Muscle layer of duodenum (tissue), 2 donors: ENCODE results near the gene MSS51.

Experiments used
- H3K27ac ChIP-seq: one replicate; pipeline ENCODE4 v1.7.0; 2013; ENCODE audit warnings: mild to moderate bottlenecking, low read length
- H3K27me3 ChIP-seq: one replicate; pipeline ENCODE4 v1.7.0; 2013; ENCODE audit warnings: low read depth, mild to moderate bottlenecking, control low read depth, low read length
- H3K36me3 ChIP-seq, 2 donors: one replicate each; pipeline ENCODE4 v1.7.0; 2013; ENCODE audit warnings: low read length in 2 of 2, control low read depth in 1 of 2, mild to moderate bottlenecking in 1 of 2; ENCODE audit not compliant: insufficient read depth in 2 of 2, control insufficient read depth in 1 of 2
- H3K4me1 ChIP-seq, 2 donors: one replicate each; pipeline ENCODE4 v1.7.0; 2013; ENCODE audit warnings: low read length in 2 of 2, mild to moderate bottlenecking in 2 of 2, control low read depth in 1 of 2, moderate library complexity in 1 of 2; ENCODE audit not compliant: insufficient read depth in 2 of 2, control insufficient read depth in 1 of 2
- H3K4me3 ChIP-seq, 2 donors: one replicate each; pipeline ENCODE4 v1.7.0; 2013; ENCODE audit warnings: low read length in 2 of 2, low read depth in 1 of 2, mild to moderate bottlenecking in 1 of 2
- H3K9me3 ChIP-seq, 2 donors: one replicate each; pipeline ENCODE4 v1.7.0; 2013; ENCODE audit warnings: low read length in 2 of 2, control low read depth in 1 of 2, mild to moderate bottlenecking in 1 of 2; ENCODE audit not compliant: control insufficient read depth in 1 of 2
- donor health status: healthy.

MSS51 gene

DNA sequence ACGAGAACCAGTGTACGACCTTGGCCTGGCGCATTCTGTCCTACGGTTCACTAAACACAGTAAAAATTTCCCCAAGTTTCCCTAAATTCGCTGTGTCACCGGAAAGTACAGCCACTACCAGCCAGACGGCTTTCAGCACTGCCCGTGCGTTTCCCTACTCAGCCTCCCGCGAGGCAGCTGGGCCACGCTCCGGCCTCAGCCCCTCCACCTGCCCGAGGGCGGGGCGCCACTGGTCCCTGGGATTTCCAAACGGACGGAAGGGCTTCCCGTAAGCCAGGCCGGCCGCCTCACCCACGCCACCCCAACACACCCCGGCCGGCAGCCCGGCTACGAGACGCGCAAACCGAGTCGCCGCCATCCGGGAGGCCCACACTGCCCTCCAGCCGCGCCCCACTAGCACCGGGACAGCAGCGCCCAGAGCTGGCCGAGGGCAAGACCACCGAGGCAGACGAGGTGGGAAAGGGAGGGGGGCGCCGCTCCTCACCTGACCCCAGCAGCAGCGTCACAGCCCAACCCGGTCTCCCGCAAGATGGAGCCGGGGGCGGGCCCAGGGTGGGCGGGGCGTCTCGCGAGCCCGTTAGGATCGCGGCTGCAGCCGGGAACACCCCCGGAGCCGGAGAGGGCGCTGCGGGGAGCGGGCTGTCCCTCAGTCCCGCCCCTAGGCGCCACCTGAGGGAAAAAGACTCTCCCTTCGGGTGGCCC is 19.7 kb downstream of the MSS51 start, which contains the start of gene ANXA7:
ANXA7 (minus strand) TSS at position 531 of the 702 bp plus-strand sequence. CDS start 13,202 bp downstream, outside the sequence.
- H3K9me3 ChIP-seq, result no peaks in the 10 kb centered on the region
- no peaks in the 10 kb centered on the region for H3K36me3 ChIP-seq
- H3K4me3 ChIP-seq, result peak within 1 kb of the TSS; percentile 81 to 86
- peaks cover 0 to 14% of the 10 kb centered on the region in 2 donors for H3K4me1 ChIP-seq
- peak within 1 kb of the TSS; percentile 88 for H3K27ac ChIP-seq
- H3K27me3 ChIP-seq, result no peaks in the 10 kb centered on the region

DNA sequence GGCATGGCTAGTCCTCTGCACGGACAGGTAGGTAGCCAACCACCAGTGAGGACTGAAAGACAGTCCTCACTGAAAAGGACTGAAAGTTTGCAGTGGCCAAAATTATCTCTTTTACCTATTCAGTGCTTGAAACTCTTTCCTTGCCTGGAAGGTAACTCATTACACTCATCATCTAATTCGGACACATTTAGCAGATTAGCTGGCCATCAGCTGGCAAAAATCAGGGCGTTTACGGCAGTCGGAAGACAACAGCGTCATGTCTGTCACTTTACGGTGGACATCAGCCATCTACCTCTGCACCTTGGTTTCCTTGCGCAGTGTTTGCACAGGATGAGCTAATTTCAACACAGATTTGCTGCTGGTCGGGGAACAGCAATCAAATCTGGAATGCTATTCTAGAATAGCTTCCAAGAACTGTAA is 20.2 kb downstream of the MSS51 start:
- Histone ChIP-seq H3K4me1 (peaks cover 0 to 16% of the 10 kb centered on the region in 2 donors), H3K27ac (peak overlapping the region; percentile 88), H3K36me3 (no peaks in the 10 kb centered on the region), H3K9me3 (no peaks in the 10 kb centered on the region), H3K27me3 (no peaks in the 10 kb centered on the region), H3K4me3 (peak overlapping the region; percentile 81 to 86)

- no peaks in the 10 kb centered on the region for H3K9me3 ChIP-seq
- H3K4me1 ChIP-seq, result peaks cover 0 to 16% of the 10 kb centered on the region in 2 donors
- no peaks in the 10 kb centered on the region for H3K27me3 ChIP-seq
- peaks cover 0 to 9% of the 10 kb centered on the region in 2 donors for H3K36me3 ChIP-seq
- H3K4me3 ChIP-seq, result no peak overlapping the region
- H3K27ac ChIP-seq, result no peak overlapping the region
Measured at GRCh38 chr10:73410897-73411296, 22.5 kb downstream of the MSS51 start.

DNA sequence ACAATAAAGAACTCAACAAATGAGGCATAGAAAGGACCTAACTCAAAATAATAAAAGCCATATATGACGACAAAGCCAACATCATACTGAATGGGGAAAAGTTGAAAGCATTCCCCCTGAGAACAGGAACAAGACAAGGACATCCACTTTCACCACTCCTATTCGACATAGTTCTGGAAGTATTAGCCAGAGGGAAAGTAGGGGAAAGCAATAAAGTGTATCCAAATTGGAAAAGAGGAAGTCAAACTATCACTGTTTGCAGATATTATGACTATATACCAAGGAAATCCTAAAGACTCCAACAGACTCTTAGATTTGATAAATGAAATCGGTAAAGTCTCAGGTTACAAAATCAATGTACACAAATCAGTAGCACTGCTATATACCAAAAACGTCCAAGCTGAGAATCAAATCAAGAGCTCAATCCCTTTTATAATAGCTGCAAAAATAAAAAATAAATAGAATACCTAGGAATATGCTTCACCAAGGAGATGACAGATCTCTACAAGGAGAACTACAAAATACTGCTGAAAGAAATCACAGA is 24.3 kb downstream of the MSS51 start:
- H3K36me3 ChIP-seq, result peaks cover 0 to 9% of the 10 kb centered on the region in 2 donors
- H3K27ac ChIP-seq, result no peak overlapping the region
- H3K9me3 ChIP-seq, result no peaks in the 10 kb centered on the region
- H3K4me1 ChIP-seq, result peaks cover 0 to 11% of the 10 kb centered on the region in 2 donors
- no peak overlapping the region for H3K4me3 ChIP-seq
- no peaks in the 10 kb centered on the region for H3K27me3 ChIP-seq

DNA sequence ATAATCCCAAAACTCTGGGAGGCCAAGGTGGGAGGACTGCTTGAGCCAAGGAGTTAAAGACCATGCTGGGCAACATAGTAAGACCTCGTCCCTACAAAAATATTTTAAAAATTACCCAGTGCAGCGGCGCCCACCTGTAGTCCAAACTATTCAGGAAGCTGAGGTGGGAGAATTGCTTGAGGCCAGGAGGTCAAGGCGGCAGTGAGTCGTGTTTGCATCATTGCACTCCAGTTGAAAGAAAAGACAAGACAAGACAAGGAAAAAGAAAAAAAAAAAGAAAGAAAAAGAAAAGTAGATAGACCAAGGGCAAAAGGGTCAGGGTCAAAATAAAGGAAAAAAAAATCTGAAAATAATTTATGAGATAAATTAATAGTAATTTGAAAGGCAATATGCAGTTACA is 25.3 kb downstream of the MSS51 start:
- Histone ChIP-seq H3K27ac (no peak overlapping the region), H3K27me3 (no peaks in the 10 kb centered on the region), H3K9me3 (no peaks in the 10 kb centered on the region), H3K4me3 (no peak overlapping the region), H3K36me3 (peaks cover 0 to 9% of the 10 kb centered on the region in 2 donors), H3K4me1 (peaks cover 0 to 11% of the 10 kb centered on the region in 2 donors)

- Histone ChIP-seq H3K9me3 (no peaks in the 10 kb centered on the region), H3K36me3 (peaks cover 0 to 9% of the 10 kb centered on the region in 2 donors), H3K27me3 (no peaks in the 10 kb centered on the region), H3K4me3 (no peak overlapping the region), H3K4me1 (peaks cover 0 to 11% of the 10 kb centered on the region in 2 donors), H3K27ac (no peak overlapping the region)
Measured at GRCh38 chr10:73407495-73407894, 25.9 kb downstream of the MSS51 start.

DNA sequence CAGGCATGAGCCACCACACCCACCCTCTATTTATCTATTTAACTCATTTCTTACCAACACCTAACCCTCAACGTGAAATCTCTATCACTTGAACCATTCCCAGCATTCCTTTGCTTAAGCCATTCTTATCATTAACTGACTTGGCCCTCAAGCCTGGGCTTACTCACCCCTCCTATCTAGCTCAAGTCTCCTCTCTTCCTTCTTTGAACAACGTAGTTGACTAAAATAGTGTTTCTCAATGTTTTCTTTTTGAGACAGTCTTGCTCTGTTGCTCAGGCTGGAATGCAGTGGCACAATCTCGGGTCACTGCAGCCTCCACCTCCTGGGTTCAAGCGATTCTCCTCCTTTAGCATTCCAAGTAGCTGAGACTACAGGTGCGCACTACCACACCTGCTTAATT is 26.5 kb downstream of the MSS51 start:
- Histone ChIP-seq H3K27ac (no peak overlapping the region), H3K4me1 (peaks cover 0 to 10% of the 10 kb centered on the region in 2 donors), H3K27me3 (no peaks in the 10 kb centered on the region), H3K9me3 (no peaks in the 10 kb centered on the region), H3K4me3 (no peak overlapping the region), H3K36me3 (peaks cover 0 to 9% of the 10 kb centered on the region in 2 donors)

DNA sequence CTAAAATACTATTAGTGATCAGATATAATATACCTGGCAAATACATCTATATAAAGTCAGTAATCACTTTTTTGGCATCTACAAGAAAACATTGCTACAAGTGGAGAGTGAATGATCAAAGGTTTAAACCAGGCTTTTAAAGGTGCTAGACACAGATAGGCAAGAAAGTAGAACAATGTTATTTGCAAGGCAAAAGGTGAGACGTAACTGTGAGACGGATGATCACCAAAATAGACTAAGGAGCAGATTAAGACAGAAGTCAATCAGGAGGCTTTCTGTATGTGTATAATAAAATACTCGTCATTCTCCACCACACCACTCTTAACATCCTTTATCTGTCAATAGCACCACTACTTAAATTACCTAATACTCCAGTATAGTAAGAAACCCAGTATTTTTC is 27.8 kb downstream of the MSS51 start:
- no peak overlapping the region for H3K27ac ChIP-seq
- H3K36me3 ChIP-seq, result peaks cover 1 to 9% of the 10 kb centered on the region in 2 donors
- no peaks in the 10 kb centered on the region for H3K27me3 ChIP-seq
- H3K4me1 ChIP-seq, result peaks cover 0 to 7% of the 10 kb centered on the region in 2 donors
- no peak overlapping the region for H3K4me3 ChIP-seq
- no peaks in the 10 kb centered on the region for H3K9me3 ChIP-seq

GRCh38 chr10:73404690-73405089 is 28.7 kb downstream of the MSS51 start:
- H3K9me3 ChIP-seq, result no peaks in the 10 kb centered on the region
- H3K27me3 ChIP-seq, result no peaks in the 10 kb centered on the region
- H3K27ac ChIP-seq, result no peak overlapping the region
- peaks cover 3 to 9% of the 10 kb centered on the region in 2 donors for H3K36me3 ChIP-seq
- H3K4me3 ChIP-seq, result no peak overlapping the region
- peaks cover 0 to 7% of the 10 kb centered on the region in 2 donors for H3K4me1 ChIP-seq

DNA sequence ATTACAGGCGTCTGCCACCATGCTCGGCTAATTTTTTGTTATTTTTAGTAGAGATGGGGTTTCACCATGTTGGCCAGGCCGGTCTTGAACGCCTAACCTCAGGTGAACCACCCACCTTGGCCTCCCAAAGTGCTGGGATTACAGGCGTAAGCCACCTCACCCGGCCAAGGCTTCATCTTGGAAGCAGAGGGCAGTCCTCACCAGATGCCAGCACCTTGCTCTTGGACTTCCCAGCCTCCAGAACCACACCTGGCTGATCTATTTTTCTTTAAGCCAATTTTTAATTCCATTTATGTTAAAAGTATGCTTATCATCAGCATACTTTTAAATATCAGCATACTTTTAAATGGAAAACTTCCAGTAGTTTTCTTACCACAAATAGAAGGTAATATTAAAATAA is 31.7 kb downstream of the MSS51 start:
- H3K4me1 ChIP-seq, result no peaks in the 10 kb centered on the region
- H3K27ac ChIP-seq, result no peak overlapping the region
- H3K4me3 ChIP-seq, result no peak overlapping the region
- H3K9me3 ChIP-seq, result no peaks in the 10 kb centered on the region
- no peaks in the 10 kb centered on the region for H3K27me3 ChIP-seq
- H3K36me3 ChIP-seq, result peaks cover 14 to 23% of the 10 kb centered on the region in 2 donors

DNA sequence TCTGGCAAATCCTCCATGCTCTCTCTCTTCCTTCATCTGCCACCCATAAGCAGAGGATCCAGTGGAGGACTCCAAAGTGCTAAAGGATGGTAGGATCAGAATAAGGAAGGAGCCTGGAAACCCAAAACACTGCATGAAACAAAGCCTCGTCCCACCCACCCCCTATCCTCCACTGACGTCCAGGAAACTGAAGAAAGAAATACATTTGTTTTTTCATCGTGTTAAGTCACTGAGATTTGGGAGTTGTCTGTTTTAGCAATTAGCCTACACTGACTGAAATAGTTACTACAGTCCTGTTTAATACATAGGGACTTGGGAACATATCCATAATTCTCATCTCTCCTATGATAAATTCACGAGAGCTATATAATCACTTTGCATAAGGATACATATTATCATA is 34.3 kb downstream of the MSS51 start:
- H3K4me1 ChIP-seq, result no peaks in the 10 kb centered on the region
- H3K4me3 ChIP-seq, result no peak overlapping the region
- no peaks in the 10 kb centered on the region for H3K27me3 ChIP-seq
- H3K36me3 ChIP-seq, result peaks cover 33 to 40% of the 10 kb centered on the region in 2 donors
- H3K9me3 ChIP-seq, result no peaks in the 10 kb centered on the region
- no peak overlapping the region for H3K27ac ChIP-seq
